ENCODE results near the gene BACH2.

BACH2 gene

GRCh38 chr6:90274451-90275030 is 22.1 kb downstream of the BACH2 start:
- Histone ChIP-seq H3K4me3 (replicated peaks; ENCODE audit: insufficient read depth, low read length) (no peak overlapping the region), H3K27ac (replicated peaks) (no peak overlapping the region), H3K27me3 (ENCODE audit: insufficient read depth, poor library complexity, severe bottlenecking) (no peaks in the 10 kb centered on the region)
- DNase-seq (ENCODE audit: low read depth in 1 of 2, low spot score in 1 of 2) = no peak
- TF ChIP-seq POLR2AphosphoS5 (IDR thresholded peaks at IDR 0.05; ENCODE audit: low read depth) (no peak), CTCF (IDR thresholded peaks at IDR 0.05; ENCODE audit: insufficient read depth, low read length) (no peak), SPI1 (IDR thresholded peaks at IDR 0.05; ENCODE audit: borderline replicate concordance, low read depth) (no peak), GABPA (IDR thresholded peaks at IDR 0.05; ENCODE audit: low read depth) (no peak), REST (IDR thresholded peaks at IDR 0.05; ENCODE audit: insufficient replicate concordance, low read depth) (no peak)

- Histone ChIP-seq H3K27ac (replicated peaks) (no peak overlapping the region), H3K4me3 (replicated peaks; ENCODE audit: insufficient read depth, low read length) (no peak overlapping the region), H3K27me3 (ENCODE audit: insufficient read depth, poor library complexity, severe bottlenecking) (no peaks in the 10 kb centered on the region)
- TF ChIP-seq SPI1 (IDR thresholded peaks at IDR 0.05; ENCODE audit: borderline replicate concordance, low read depth) (no peak), POLR2AphosphoS5 (IDR thresholded peaks at IDR 0.05; ENCODE audit: low read depth) (no peak), GABPA (IDR thresholded peaks at IDR 0.05; ENCODE audit: low read depth) (no peak), CTCF (IDR thresholded peaks at IDR 0.05; ENCODE audit: insufficient read depth, low read length) (no peak), REST (IDR thresholded peaks at IDR 0.05; ENCODE audit: insufficient replicate concordance, low read depth) (no peak)
- DNase-seq (ENCODE audit: low read depth in 1 of 2, low spot score in 1 of 2) = no peak
Observed at GRCh38 chr6:90273863-90274262, 22.8 kb downstream of the BACH2 start.

GRCh38 chr6:90272895-90273294 is 23.7 kb downstream of the BACH2 start:
- no peaks in the 10 kb centered on the region for H3K27me3 ChIP-seq (ENCODE audit: insufficient read depth, poor library complexity, severe bottlenecking)
- TF ChIP-seq SPI1 (IDR thresholded peaks at IDR 0.05; ENCODE audit: borderline replicate concordance, low read depth) (no peak), POLR2AphosphoS5 (IDR thresholded peaks at IDR 0.05; ENCODE audit: low read depth) (no peak), REST (IDR thresholded peaks at IDR 0.05; ENCODE audit: insufficient replicate concordance, low read depth) (no peak), CTCF (IDR thresholded peaks at IDR 0.05; ENCODE audit: insufficient read depth, low read length) (no peak), GABPA (IDR thresholded peaks at IDR 0.05; ENCODE audit: low read depth) (no peak)
- no peak overlapping the region for H3K4me3 ChIP-seq (replicated peaks; ENCODE audit: insufficient read depth, low read length)
- no peak overlapping the region for H3K27ac ChIP-seq (replicated peaks)
- no peak for DNase-seq (ENCODE audit: low read depth in 1 of 2, low spot score in 1 of 2)
